Measurements from ENCODE around the gene ERN2. TPM values are rescaled to one million over a fixed set of nuclear protein-coding genes. Genes with fewer than 3 reads are reported as not detected.

Gene ERN2
- total and polyA plus RNA-seq, 2 of the 13 experiments (the other 11 are each of a cell fraction or from before 2014, with no cell fraction given), result 2.2 to 3.5 TPM

- Histone ChIP-seq H3K27ac (ENCODE audit: extremely low read length, insufficient read depth, low read length) (no peak overlapping the region), H3K9me3 (ENCODE audit: low read length) (no peaks in the 10 kb centered on the region), H3K36me3 (replicated peaks in 1 of 2; ENCODE audit: control insufficient read depth in 1 of 2, insufficient read depth in 2 of 2, low read length in 2 of 2) (no peaks in the 10 kb centered on the region), H2AFZ (ENCODE audit: low read length) (peak overlapping the region; percentile 57), H3K4me3 (replicated peaks in 1 of 3; ENCODE audit: insufficient read depth in 1 of 3, low read depth in 2 of 3, low read length in 3 of 3) (peak overlapping the region in 1 of 3 experiments; percentile 57; a peak in 1 of 6 replicates), H3K9ac (ENCODE audit: insufficient read depth, low read depth, low read length) (no peak overlapping the region), H3K79me2 (ENCODE audit: insufficient read depth, low read length) (no peaks in the 10 kb centered on the region), H4K20me1 (ENCODE audit: insufficient read depth, low read length) (no peaks in the 10 kb centered on the region), H3K4me2 (ENCODE audit: low read depth, low read length) (peak overlapping the region; percentile 83), H3K4me1 (ENCODE audit: insufficient read depth, low read length) (peaks cover 27% of the 10 kb centered on the region), H3K27me3 (ENCODE audit: control insufficient read depth in 1 of 2, insufficient read depth in 2 of 2, low read length in 2 of 2) (no peaks in the 10 kb centered on the region)
- ChIA-PET POLR2A (no interaction called here), CTCF (ENCODE audit: low intra/inter-chr PET ratio, low total read pairs) (interaction anchor here (1.3 kb wide), 1 partner anchor 50 kb away, joined by 3 read pairs; no protein-coding TSS in a partner anchor)
- ATAC-seq (peak; percentile 21; the same call in 2 of the 3 replicates), FAIRE-seq (no peak), DNase-seq (ENCODE audit: low spot score) (no peak)
- BruUV-seq (replicated peaks), result no TSS peak
- intact Hi-C loops (cut with micrococcal nuclease; ENCODE audit: unreplicated experiment), result loop anchor here (2.0 to 5.0 kb wide), 2 partner anchors 49 to 86 kb away; partner anchors contain the start of genes DCTN5, PALB2 and PLK1
- 53% methylated on average over 10 of the region's 10 CpGs for WGBS (ENCODE audit: low lambda C conversion rate)
- in situ Hi-C loops (cut with HindIII; ENCODE audit: extremely low pct_ligation_motif_present, low pct_unique_long_range_greater_than_20kb), result no loop called here
- no peak for TF ChIP-seq FOXA3 (CRISPR knock-in tag; IDR thresholded peaks at IDR 0.05)
- peak; percentile 37 for TF ChIP-seq TBL1XR1 (IDR thresholded peaks at IDR 0.05; ENCODE audit: borderline replicate concordance, low read length, partially characterized antibody)
- no peak for TF ChIP-seq ZNF121 (CRISPR knock-in tag; IDR thresholded peaks at IDR 0.05)
- TF ChIP-seq MED13 (CRISPR knock-in tag; IDR thresholded peaks at IDR 0.05), result no peak
- TF ChIP-seq SNAI1 (CRISPR knock-in tag; IDR thresholded peaks at IDR 0.05; ENCODE audit: borderline replicate concordance), result no peak
- 0 out of 2 replicates have a peak, but pooled peaks have one; percentile 7 for TF ChIP-seq MED1 (CRISPR knock-in tag; IDR thresholded peaks at IDR 0.05)
- no peak for TF ChIP-seq ZNF12 (CRISPR knock-in tag; IDR thresholded peaks at IDR 0.05)
- 0 out of 2 replicates have a peak, but pooled peaks have one; percentile 75 for TF ChIP-seq CC2D1A (CRISPR knock-in tag; IDR thresholded peaks at IDR 0.05)
- 0 out of 2 replicates have a peak, but pooled peaks have one; percentile 4 for TF ChIP-seq DRAP1 (CRISPR knock-in tag; IDR thresholded peaks at IDR 0.05)
- no peak for TF ChIP-seq ZNF83 (CRISPR knock-in tag; IDR thresholded peaks at IDR 0.05; ENCODE audit: borderline replicate concordance)
- TF ChIP-seq NR2F6 (IDR thresholded peaks at IDR 0.05), result no peak
- TF ChIP-seq NR2F6 (CRISPR knock-in tag; IDR thresholded peaks at IDR 0.05), result 0 out of 2 replicates have a peak, but pooled peaks have one; percentile 0
- TF ChIP-seq ATF5 (CRISPR knock-in tag; IDR thresholded peaks at IDR 0.05; ENCODE audit: low read depth), result no peak
- 0 out of 2 replicates have a peak, but pooled peaks have one; percentile 7 for TF ChIP-seq ZNF354B (CRISPR knock-in tag; IDR thresholded peaks at IDR 0.05)
- 0 out of 2 replicates have a peak, but pooled peaks have one; percentile 4 for TF ChIP-seq RARA (CRISPR knock-in tag; IDR thresholded peaks at IDR 0.05)
- TF ChIP-seq SIN3B (IDR thresholded peaks at IDR 0.05; ENCODE audit: low read length), result 0 out of 2 replicates have a peak, but pooled peaks have one; percentile 19
- TF ChIP-seq ZNF646 (CRISPR knock-in tag; IDR thresholded peaks at IDR 0.05), result no peak
These were observed 15.1 kb upstream of the ERN2 start for GRCh38 chr16:23728112-23728477.

All from HepG2 (cell line).